ENCODE results near the gene DZIP3.

DNA sequence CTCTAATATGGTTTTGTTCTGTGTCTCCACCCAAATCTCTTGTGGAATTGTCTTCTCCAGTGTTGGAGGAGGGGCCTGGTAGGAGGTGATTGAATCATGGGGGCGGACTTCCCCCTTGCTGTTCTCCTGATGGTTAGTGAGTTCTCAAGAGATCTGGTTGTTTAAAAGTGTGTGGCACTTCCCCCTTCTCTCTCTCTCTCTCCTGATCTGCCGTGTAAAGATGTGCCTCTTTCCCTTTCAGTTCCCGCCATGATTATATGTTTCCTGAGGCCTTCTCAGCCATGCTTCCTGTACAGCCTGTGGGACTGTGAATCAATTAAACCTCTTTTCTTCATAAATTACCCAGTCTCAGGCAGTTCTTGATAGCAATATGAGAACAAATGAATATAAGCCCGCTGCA lies 134.6 kb downstream of the DZIP3 start:
- TF ChIP-seq, protein P1, sequence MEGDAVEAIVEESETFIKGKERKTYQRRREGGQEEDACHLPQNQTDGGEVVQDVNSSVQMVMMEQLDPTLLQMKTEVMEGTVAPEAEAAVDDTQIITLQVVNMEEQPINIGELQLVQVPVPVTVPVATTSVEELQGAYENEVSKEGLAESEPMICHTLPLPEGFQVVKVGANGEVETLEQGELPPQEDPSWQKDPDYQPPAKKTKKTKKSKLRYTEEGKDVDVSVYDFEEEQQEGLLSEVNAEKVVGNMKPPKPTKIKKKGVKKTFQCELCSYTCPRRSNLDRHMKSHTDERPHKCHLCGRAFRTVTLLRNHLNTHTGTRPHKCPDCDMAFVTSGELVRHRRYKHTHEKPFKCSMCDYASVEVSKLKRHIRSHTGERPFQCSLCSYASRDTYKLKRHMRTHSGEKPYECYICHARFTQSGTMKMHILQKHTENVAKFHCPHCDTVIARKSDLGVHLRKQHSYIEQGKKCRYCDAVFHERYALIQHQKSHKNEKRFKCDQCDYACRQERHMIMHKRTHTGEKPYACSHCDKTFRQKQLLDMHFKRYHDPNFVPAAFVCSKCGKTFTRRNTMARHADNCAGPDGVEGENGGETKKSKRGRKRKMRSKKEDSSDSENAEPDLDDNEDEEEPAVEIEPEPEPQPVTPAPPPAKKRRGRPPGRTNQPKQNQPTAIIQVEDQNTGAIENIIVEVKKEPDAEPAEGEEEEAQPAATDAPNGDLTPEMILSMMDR (IDR thresholded peaks at IDR 0.05): no peak
- TF ChIP-seq POLR2A (IDR thresholded peaks at IDR 0.05): no peak

Data from heart left ventricle (tissue), 13 donors.